Left cardiac atrium (tissue), 4 donors: ENCODE results near the gene EMP3. TPM values are rescaled to one million over a fixed set of nuclear protein-coding genes. Genes with fewer than 3 reads are reported as not detected.
"Not testable (repeated sequence)": the region's sequence is repeated elsewhere in the genome, so short reads cannot be mapped to it uniquely, and the experiment has no call there.

ENCODE experiments used
- ATAC-seq, 2 donors: fragments of 200-7000 bp; cut with Tn5 transposase; one replicate each; pipeline ENCODE4 v1.9.1; 2020; ENCODE audit warnings: mild to moderate bottlenecking in 2 of 2, moderate library complexity in 2 of 2
- DNase-seq: peaks from one replicate; pipeline ENCODE4 v3.0.0-alpha.2; 2020
- intact Hi-C, 2 donors: fragments of 100-400 bp; cut with DNase I; formaldehyde crosslinking; loops; one replicate each; pipeline versions ENCODE4 v1.14.1 to v1.15.1; 2022 to 2023
- total RNA-seq, 2 donors: library from RNA; stranded (reverse); fragmentation: NEBNext Ultra II Directional; extraction: Animal tissue kit (Norgen Biotek cat#: 25700); gene quantifications; one replicate each; pipeline ENCODE4 v1.2.1, GENCODE V29; 2021
- donor health status: DM: no; HTN: yes; CAD: no.
- donor health status: DM: no; HTN: yes; CAD: no; lungs with severe emphysema.
- donor health status: DM: yes; HTN: yes; CAD: no.
- donor health status: Dilated cardiomyopathy.

The EMP3 gene
- total RNA-seq, 2 donors from 2014 or later: 89.9 TPM

DNA sequence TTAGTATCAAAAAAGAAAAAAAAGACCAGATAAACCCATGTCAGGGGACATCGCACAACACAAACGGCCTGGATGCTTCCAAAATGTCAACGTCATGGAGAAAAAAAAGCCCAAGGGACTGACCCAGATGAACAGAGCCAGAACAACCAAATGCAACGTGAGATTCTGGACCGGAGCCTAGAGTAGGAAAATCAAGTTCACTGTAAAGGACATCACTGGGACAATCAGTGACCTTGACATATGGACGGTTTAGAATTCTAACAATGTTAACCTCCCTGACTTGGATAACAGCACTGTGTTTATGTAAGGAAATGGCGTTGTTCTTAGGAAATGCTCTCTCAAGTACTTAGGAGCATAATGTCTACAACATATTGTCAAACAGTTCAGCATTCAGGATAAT, 15.1 kb upstream of the EMP3 start:
- ATAC-seq: peak in 1 of 2 donors; percentile 42
- intact Hi-C loops: no loop called here
- no peak for DNase-seq

DNA sequence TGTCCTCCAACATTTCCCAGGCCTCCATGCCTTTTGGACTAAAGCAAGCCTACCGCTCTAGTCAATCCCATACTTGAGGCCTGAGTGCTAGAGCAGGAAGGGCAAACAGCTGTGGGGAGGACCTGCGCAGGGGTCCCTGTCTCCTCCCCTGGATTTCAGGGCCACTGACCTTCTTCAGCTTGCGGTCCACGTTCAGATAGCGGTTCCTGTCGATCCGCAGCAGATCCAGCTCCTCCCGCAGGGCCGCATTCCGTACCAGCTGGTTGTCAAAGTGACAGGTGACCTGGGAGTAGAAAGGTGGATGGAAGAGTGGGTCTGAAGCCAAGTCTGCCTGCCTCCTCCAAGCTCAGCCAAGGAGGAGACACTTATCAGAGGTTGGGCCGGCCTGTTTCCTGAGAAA, 14.0 kb upstream of the EMP3 start:
- intact Hi-C loops: no loop called here
- DNase-seq: no peak
- ATAC-seq: no peak

DNA sequence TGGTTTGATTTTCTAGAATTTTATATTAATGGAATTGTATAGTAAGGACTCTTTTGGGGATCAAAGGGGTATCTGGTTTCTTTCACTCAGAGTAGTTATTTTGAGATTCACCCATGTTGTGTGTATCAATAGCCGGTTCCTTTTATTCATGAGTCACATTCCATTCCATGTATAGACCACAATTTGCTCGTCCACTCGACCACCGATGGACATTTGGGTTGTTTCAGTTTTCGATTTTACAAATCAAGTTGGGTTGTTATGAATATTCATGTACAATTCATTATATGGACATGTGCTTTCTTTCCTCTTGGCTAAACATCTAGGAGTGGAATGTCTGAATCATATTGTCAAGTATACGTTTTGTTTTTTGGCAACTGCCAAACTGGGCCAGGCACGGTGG, 9.6 kb upstream of the EMP3 start:
- ATAC-seq (no peak), DNase-seq (no peak)
- intact Hi-C loops: no loop called here

DNA sequence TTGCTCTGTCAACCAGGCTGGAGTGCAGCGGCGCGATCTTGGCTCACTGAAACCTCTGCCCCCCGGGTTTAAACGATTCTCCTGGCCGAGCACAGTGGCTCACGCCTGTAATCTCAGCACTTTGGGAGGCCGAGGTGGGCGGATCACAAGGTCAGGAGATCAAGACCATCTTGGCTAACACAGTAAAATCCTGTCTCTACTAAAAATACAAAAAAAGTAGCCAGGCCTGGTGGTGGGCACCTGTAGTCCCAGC, 7.7 kb upstream of the EMP3 start:
- intact Hi-C loops, ATAC-seq, DNase-seq: not testable (repeated sequence)

DNA sequence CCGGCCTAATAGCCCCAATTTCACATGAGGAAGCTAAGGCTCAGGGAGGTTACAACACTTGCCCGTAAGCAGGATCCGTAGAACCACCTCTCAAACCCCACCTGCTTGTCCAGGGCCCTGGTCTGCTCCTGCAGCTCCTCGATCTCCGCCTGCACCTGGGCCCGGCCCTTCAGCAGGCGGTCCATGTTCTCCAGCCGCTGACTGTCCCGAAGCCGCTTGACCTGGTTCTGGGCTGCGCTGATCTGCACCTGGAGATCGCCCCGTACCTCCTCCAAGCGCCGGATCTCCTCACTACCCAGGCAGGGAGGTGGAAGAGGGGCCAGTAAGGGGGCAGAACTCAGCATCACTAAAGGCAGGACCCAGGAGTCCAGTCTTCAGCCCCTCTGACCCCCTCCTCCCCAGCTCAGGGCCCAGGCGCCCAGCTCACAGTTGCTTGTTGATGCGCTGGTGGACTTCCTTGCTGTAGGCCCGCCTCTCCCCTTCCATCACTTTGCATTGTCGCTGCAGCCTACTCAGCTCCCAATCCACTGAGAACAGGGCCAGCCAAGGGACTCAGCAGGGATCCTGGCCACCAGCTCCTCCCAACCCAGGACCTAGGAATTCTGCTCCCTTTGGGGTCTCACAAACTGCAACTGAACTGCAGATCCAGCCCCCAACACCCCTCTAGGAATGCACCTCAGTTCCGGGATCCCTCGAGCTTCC, 6.9 kb upstream of the EMP3 start:
- no peak for DNase-seq
- ATAC-seq: no peak
- intact Hi-C loops: no loop called here

DNA sequence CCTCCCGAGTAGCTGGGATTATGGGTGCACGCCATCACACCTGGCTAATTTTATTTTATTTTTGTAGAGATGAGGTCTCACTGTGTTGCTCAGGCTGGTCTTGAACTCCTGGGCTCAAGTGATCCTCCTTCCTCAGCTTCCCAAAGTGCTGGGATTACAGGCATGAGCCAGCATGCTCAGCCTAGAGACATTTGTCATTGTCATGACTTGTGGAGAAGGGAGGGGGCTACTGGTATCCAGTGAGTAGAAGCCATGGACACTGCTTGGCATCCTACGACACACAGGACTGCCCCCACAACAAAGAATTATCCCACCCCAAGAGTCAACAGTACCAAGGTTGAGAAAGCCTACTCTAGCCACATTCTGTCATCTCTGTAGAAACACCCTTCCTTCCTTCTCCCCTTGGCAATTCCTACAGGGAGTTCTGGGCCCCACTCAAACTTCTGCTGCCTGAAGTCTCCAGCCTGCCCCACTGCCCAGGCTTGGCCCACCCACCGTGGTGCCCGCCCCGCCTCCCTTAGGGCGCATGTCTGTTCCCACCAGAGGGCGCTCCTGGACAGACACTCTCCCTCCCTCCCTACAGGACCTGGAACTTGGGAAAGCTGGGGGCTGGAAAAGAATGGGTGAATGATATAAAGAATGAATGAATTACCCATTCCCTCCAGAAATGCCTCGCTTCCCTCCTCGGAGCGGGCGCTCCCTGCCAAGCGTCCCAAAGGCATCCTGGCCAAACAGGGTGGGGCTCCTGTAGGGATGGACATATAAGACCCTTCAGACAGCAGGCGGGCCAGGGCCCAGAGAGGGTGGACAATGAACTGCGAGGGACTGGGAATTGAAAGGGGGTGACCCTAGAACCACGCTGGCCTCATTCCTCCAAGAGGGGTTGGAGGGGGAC, 5.5 kb upstream of the EMP3 start:
- peak; percentile 89 for DNase-seq
- intact Hi-C loops: loop anchor here in 1 of 2 donors (10.0 kb wide), 1 partner anchor 265 kb away; no protein-coding TSS in a partner anchor
- peak; percentile 35 to 54 for ATAC-seq

DNA sequence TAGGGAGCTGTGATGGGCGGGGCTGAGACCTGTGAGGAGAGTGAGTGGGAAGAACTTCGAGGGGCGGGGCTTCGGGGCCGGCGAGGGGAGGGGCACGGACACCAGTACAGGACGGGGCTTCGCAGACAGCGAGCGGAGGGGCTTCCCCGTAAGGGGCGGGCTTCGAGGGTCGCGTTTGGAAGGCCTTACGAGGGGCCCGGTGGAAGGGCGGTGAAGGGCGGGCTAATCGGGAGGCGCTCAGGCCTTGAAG, 4.1 kb upstream of the EMP3 start:
- intact Hi-C loops: loop anchor here in 1 of 2 donors (10.0 kb wide), 1 partner anchor 264 kb away; no protein-coding TSS in a partner anchor
- peak; percentile 88 to 89 for ATAC-seq
- peak; percentile 98 for DNase-seq

DNA sequence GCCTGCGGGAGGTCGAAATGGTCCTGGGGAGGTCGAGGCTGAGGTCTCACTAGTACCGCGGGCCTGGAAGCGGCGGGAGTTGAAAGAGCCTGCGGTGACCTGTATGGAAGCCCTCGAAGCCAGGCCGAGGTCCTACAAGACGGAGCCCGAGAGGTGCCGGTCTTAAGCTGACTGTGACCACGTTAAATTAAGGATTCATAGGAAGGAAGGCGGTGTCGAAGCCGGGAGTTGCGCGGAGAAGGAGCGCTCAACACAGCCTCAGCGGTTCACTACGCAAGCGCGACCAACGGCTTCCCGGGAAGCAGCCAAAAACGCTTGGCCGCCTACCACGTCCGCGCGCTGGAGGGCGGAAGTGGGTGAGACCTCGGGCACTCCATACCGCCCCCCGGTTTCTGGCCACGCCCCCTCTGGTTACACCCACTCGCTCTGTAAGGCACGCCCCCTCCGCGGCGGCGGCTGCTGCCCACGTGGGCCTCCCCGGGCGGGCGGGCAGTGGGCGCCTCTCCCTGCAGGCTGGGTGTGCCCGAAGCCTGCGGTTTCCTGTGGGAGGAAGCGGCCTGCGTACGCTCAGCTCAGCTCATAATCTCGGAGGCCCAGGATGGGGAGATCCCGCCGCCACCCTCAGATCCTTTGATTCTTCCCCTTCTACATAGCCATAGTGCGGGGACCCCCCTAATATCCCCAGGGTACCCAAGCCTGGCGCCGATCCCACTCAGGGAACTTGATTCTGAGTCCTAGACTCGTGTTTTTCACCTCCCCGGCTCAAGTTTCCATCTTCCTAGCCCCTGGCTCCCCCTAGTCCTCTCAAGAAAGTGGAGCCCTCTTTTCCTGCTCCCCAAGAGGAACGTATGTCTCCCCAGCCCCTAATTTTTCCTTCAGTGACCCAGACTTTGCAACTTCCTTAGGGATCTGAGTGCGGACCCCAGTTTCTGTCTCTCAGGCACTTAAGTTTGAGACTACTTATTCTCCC, 3.4 kb upstream of the EMP3 start:
- peak; percentile 99 for DNase-seq
- intact Hi-C loops: loop anchor here in 1 of 2 donors (10.0 kb wide), 1 partner anchor 263 kb away; no protein-coding TSS in a partner anchor
- peak; percentile 91 to 92 for ATAC-seq

DNA sequence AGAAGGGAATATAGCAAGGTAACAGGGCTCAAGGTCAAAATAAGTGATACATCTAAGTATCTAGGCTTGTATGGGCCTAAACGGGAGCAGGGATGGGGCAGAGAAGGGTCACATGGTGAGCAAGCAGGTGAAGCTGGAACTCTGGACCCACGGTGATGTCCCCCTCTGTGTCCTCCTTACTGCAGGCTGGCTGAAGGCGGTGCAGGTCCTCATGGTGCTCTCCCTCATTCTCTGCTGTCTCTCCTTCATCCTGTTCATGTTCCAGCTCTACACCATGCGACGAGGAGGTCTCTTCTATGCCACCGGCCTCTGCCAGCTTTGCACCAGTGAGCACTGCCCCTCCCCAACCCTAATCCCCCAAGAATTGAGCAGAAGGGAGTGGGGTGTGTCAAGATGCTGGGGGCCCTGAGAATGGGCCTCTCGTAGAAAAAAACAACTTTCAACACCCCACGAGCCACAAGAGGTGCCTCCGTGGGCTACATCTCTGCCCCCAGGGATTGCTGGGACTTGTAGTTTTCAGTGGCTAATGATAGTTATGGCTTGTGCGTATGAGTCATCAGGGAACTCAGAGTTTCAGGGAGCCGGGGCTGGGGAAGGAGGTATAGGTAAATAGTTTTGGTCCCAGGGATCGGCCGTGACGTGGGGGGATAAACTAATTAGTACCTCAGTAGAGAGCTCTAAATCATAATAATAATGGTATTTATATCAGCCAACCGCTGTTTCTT, 4.0 kb downstream of the EMP3 start:
- no peak for DNase-seq
- intact Hi-C loops: loop anchor here in 1 of 2 donors (10.0 kb wide), 1 partner anchor 255 kb away; no protein-coding TSS in a partner anchor

DNA sequence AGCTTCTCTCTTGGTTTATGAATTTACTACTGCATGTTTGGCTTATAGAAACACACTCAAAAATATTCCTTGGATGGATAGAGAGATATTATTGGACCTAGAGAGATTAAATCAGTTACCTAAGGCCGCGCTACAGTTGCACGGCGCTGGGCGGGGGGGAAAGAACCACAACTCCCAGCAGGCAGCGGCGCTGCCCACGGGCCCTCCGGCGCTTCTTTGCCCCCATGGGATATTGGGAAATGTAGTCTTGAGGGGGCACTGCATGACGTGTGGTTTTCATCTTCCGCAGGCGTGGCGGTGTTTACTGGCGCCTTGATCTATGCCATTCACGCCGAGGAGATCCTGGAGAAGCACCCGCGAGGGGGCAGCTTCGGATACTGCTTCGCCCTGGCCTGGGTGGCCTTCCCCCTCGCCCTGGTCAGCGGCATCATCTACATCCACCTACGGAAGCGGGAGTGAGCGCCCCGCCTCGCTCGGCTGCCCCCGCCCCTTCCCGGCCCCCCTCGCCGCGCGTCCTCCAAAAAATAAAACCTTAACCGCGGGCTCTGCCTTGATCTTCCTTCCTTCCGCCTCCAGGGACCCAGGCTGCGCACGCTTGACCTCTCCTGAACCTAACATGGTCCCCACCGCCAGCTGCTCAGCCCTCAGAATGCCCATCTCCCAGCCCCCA, 4.8 kb downstream of the EMP3 start:
- DNase-seq (peak; percentile 76), ATAC-seq (peak; percentile 14 to 49)
- intact Hi-C loops: no loop called here

More for the DNA sequence above, 4.0 kb downstream of the EMP3 start:
- ATAC-seq: no peak

DNA sequence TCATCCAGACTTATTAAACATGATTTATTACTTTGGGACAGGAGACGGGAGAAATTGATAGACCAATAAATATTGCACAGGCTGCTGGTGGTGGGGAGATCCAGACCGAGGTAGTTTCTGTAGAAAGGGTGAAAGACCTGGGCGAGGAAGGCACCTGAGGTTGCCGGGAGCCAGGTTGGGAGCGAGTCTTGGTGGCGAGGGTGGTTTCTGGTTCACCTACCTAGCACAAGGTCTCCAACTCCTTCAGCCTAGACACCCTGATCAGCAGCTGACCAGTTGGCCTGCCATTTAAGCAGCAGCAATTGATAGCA, 7.0 kb downstream of the EMP3 start:
- ATAC-seq: no peak
- DNase-seq: no peak
- intact Hi-C loops: loop anchor here in 1 of 2 donors (2.0 kb wide), 1 partner anchor 42 kb away; no protein-coding TSS in a partner anchor

DNA sequence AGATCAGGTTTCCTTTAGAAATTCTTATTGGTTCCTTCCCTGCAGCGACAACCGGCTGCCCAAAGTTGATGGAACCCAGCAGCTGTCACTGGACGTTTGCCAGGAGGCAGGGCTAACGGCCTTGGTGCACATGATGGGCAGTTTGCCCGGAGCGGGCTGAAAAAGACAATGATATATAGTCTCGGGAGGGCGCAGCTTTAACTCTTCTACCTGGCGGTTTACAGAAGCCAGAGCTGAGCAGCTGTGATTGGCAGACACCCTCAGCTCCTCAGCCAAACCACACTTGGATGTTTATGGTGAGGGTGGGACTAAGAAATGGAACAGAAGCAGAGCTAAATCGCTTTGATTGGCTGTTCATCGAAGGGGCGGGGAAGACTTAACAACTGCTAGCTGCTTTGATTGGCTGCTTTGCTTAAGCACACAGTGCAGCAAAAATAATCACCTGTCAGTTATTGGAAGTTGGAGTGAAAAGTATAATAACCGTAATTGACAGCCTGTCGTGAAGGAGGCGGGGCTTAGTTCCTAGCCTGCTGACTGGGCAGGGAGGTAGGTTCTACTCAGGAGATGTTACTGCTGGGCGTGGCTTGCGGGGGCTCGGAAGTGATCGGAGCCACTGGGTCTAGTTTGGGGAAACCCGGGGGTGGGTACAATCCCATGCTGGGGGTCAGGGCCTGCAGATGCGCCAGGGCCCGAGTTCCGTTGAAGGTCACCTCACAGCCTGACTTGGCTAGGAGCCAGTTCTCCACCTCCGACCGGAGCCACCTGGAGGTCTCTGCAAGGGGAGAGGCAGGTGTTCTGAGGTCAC, 7.5 kb downstream of the EMP3 start:
- peak; percentile 80 to 84 for ATAC-seq
- intact Hi-C loops: loop anchor here in 1 of 2 donors (2.0 kb wide), 1 partner anchor 42 kb away; no protein-coding TSS in a partner anchor
- peak; percentile 89 for DNase-seq

DNA sequence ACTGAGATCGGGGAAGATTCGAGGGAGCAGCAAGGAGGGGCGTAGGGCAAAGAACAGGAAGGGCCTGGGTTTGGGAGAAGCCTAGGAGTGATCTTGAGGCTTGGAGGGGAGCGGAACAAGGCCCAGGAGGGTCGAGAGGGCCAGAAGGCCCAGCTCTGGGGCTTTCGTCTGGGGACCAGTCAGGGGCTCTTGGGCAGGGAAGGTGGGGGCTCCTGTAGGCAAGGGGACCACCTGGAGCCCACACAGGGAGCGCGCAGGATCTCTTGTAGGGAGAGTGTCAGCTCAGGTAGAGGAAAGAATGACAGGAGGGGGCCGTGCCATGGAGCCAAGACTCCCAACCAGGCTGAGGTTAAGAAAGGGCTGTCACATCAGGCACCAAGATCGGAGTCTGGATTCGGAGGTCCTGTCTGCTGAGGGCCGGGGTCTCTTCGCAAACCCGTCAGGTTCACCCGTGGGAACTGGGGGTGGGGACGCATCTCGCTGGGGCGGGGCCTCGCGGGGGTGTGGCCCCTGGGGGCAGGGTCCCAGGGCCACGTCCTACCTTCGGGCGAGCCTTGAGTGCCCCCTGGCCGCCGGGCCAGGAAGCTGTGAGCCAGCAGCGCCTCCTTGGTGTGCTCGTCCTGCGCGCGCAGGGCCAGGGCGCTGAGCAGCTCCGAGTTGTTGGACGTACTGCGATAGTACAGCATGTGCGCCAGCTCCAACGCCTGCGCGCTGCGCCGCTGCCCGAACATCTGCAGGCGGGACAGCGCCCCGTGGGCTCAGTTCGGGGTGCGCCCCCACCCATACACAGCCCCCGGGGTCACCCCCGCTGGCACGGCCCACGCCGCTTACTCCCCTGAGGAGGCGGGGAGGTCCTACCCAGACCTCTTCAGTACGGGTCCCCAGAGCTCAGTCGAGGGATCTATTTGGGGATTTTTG, 8.4 kb downstream of the EMP3 start:
- peak; percentile 94 for DNase-seq
- intact Hi-C loops: loop anchor here in 1 of 2 donors (2.0 kb wide), 1 partner anchor 43 kb away; no protein-coding TSS in a partner anchor
- peak; percentile 85 to 92 for ATAC-seq

DNA sequence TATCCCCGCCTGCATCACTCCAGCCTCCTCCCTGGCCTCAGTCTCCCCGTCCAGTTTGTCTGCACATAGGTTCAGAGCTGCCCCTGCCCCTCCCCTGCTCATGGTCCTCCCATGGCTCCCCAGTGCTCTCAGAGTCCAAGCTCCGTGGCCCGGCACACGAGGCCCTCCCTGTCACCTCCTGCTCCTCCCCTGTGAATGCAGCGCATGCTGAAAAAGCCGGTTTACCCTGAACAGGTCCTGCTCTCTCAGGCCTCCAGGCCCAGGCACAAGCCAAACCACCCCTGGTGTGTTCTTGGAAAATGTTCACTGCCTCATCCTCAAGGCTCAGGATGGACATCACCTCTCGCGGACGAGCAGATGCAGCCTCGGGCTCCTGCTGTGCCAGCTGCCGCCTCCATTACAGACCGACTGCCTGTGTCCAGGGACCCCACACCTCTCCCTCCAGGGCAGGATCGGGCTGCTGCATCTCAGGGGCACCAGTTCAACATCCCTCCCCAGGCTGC, 13.0 kb downstream of the EMP3 start:
- no peak for DNase-seq
- no peak for ATAC-seq
- intact Hi-C loops: no loop called here

DNA sequence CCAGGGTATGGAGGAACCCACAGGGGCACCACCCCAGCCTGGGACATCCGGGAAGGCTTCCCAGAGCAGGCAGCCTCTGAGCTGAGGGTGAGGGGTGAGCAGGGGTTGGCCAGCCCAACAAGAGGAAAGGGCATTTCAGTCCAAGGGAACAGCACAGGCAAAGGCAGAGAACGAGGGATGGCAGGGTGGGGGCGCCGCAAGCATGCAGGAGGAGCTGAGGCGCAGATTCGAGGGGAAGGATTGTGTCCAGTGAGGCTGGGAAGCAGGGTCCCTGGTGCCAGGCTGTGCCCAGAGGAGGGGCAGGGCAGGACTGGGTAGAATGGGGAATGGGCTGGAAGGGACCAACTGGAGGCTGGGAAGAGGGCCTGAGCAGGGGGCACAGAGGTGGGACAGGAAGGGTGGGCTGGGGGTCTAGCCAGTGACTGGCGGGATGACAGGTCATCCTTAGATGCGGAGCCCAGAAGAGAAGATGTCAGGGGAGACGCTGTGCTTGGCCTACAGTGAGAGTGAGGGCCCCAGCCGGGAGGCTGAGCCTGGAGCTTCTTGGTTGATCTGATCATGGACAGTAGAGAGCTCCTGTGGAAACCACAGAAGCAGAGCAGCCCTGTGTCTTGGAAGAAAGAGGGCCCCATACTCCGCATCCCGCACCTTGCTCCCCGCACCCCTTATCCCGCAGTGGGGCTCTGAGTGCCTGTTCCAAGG, 13.6 kb downstream of the EMP3 start:
- DNase-seq (no peak), ATAC-seq (no peak)
- intact Hi-C loops: no loop called here

DNA sequence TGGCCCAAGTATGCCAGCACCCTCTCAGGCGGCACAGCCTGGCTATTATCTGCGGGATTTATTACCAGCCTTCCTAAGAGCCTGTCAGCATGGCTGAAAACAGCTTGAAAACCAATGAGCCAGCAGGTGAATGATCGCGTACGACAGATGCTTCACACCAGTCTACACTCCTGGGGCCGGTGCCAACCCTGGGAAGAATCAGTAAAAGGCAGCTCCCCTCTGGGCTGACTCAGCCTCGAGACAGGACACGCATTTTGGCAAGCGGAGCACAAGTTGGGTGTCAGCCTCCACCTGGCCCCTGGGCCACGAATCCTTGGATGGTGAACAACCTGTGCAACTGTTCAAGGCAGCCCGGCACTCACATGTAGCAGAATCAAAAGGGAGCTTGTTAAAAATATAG, 15.6 kb downstream of the EMP3 start:
- ATAC-seq: no peak
- DNase-seq: no peak
- intact Hi-C loops: no loop called here
